NCI-H82 (cell line): ENCODE measurements around the gene E2F1.
A peak's percentile ranks its signal among the peaks of the same experiment; 100 is the strongest.

Experiments used
- DNase-seq: peaks from one replicate; lab custom pipeline; 2025; lab: John Stamatoyannopoulos, UW

E2F1 gene

DNA sequence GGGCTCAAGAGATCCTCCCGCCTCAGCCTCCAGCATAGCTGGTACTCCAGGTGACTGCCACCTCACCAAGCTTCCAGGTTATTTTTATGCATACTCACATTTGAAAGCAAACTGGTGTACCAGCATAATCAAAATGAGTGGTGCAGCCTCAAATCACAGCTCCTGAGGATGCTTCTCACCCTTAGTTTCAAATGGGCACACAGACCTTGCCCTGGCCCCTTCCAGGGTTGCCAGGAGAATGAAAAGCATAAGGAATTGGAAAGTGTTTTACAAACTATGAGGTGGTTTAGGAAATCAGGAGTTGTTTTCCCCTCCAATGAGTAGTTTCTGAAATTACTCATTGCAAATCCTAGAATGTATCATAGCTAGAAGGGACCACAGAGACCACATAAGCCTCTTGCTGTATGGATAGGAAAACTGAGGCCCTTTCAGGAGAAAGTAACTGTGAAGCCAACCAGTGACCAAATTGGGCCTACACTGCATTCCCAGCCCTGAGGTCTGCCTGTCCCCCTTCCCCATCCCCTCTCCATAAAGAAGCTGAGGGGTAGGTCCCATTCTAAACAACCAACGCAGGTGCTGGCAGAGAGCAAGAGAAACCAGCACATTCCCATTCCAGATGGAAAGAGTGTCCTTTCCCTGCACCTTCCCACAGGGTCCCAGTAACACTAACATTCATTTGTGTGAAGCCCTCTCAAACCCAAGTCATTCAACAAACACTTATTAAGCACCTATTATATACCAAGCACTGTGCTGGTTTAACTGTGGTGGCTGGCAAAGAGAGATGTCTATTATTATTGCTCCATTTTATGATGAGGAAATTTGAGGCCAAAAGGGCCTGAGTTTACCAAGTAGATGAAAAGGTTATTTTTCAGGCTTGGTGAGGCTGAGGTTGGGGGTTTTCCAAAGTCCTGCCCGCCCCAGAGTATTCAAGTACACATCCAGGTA is 2.1 kb upstream of the E2F1 start:
- DNase-seq, result no peak

DNA sequence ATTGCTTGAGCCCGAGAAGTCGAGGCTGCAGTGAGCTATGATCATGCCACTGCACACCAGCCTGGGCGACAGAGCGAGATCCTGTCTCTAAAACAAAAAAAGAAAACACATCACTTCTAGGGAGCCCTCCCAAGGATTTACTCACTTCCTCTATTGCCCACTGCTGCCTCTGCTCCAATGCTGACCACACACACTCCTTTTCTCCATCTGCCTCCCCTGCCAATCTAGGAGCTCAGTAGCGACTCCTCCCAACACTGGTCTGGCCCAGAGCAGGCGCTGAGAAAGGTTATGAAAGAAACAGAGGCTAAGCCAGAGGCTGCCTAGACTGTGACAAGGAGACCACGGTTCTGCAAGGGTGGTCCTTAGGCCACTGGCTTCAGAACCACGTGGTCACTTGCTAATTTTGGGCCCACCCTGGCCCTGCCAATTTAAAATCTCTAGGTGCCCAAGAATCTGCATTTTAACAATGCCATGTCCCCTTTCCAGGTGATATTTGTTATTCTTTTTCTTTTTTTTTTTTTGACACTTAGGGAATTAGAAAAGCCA is 1.3 kb upstream of the E2F1 start:
- no peak for DNase-seq

GRCh38 chr20:33686984-33687366 is 790 bp upstream of the E2F1 start:
- peak; percentile 58 for DNase-seq

DNA sequence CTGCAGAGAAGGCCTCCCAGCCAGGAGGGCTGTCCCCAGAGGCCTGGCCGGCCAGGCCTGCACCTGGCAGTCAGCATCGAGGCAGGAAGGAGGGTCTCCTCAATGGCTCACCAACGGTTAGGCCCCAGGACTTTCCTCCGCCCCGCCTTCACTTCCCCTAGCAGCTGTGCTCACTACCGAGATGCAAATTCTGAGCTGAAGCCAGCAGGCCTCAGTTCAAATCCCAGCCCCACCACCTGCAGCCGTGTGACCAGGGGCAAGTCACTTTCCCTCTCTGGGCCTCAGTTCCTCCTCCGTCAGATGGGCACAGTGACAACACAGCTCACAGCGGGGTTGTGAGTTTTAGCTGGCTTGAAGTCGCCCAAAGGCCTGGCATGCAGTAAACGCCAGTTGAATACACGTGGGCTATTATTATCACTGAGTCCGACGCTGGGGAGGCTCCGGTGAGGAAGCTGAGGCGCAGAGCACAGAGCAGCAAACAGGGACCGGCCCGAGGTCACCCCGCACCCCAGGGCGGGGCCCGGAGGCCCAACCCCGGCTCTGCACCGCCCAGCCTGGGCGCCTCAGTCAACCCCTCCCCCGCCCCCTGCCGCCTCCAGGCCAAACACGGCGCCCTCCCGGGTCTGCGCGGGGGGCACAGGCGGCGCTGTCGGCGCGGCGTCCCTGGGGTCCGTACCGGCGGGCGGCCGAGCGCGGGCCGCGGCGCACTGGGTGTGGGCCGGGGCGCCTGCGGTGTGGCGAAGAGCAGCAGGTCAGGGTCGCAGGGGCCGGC is 671 bp downstream of the E2F1 start:
- peak; percentile 67 for DNase-seq

DNA sequence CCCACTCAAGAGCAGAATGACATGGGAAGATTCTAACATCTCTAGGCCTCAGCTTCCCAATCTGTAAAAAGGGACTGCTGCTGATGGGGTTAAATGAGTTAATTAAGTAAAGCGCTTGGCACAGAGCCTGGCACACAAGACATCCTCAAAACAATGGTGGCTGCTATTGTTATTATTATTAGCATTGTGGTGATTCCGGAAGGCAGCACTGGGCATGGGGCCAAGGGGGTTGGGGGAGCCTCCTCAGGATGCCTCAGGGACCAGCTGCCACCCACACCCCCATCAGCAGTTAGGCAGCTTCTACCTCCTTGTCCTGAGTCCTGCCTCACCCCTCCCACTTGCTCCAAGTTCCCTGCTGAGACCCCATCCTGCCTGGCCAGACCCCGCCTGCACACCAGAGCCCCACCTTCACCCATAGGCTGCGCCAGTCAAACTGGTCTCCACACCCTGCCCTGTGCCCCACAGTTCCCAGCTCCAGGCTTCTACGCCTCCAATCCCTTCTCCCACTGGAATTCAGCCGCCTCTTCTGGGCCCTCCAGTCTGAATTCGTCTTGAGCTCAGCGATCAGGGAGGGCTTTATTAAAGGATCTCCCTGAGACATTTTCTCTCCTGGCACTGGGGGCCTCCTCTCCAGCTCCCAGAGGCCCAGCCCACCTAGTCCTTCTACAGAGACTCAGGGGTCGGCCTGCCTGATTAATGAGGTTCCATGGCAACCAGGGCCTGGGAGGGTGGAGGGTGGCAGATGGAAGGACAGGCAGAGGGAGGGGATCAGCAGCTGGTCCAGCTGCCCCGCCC is 1.5 kb downstream of the E2F1 start:
- peak; percentile 97 for DNase-seq

DNA sequence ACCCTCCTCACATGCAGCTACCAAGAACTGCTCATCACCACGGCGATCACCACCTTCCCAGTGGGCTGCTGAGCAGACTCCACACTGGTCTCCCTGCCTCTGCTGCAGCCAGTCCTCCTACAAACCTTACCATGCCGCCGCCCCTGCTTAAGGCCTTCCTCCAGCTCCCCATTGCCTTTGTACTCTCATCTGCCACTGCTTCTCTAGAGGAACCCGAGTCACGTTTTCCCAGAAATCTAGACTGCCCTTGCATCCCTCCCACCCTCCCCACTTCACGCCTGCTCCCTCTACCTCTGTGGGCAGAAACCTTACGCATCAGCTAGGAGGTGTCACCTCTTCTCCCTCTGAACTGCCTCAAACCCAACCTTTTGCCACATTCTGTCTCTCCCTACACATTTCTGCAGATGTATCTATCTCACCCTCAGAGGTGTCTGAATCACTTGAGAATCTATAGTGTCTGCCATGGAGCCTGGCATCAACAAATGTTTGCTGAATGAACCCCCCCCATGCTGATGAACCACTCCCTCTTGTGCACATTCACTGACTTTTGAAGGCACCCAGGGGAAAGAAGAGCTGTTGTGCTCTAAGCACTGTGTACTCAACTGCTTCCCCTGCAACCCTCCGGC is 4.3 kb downstream of the E2F1 start:
- no peak for DNase-seq

DNA sequence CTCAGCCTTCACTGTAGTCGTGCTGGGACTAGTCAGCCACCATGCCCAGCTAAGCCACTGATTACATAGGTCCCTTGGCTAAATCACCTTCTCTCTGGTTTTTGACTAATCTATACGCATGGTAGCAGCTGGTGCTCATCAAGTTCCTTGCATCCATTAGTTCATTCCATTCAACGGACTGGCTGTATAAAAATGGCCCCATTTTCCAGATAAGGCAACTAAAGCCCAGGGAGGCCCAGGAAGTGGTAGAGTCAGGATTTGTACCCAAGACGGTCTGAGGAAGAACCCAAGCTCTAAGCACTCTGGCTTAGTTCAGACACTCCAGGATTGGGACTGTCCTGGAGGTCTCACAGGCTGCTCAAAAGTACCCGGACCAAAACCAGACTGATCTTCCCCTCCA is 4.9 kb downstream of the E2F1 start:
- no peak for DNase-seq

- no peak for DNase-seq
These were observed 5.5 kb downstream of the E2F1 start for GRCh38 chr20:33680686-33681085.

- no peak for DNase-seq
These were observed 6.3 kb downstream of the E2F1 start for GRCh38 chr20:33679758-33680485.

DNA sequence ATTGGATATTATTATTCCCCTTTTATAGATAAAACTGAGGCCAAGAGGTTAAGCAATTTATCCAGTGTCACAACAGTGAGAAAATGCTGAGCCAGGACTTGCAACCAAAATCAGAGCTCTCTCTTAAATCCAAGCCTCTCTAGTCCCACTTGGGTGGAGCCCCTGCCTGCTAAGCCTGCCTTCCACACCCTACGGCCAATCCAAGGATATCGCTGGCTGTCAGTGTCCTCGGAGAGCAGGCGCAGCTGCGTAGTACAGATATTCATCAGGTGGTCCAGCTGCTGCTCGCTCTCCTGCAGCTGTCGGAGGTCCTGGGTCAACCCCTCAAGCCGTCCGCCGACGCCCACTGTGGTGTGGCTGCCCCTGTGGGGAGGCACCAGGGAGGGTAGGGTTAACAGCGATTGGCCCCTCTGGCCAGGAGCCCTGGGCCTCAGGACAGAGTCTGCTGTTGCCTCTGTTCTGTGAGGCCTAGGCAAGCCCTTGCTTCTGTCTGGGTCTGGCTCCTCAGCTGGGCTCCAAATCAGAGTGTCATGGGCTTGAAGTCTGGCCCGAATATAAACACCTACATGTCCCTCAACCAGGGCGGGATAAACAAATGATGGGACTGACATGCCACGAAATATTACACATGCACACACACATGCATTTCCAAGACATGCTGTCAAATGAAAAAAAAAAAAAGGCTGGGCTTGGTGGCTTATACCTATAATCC is 8.0 kb downstream of the E2F1 start:
- DNase-seq, result no peak

DNA sequence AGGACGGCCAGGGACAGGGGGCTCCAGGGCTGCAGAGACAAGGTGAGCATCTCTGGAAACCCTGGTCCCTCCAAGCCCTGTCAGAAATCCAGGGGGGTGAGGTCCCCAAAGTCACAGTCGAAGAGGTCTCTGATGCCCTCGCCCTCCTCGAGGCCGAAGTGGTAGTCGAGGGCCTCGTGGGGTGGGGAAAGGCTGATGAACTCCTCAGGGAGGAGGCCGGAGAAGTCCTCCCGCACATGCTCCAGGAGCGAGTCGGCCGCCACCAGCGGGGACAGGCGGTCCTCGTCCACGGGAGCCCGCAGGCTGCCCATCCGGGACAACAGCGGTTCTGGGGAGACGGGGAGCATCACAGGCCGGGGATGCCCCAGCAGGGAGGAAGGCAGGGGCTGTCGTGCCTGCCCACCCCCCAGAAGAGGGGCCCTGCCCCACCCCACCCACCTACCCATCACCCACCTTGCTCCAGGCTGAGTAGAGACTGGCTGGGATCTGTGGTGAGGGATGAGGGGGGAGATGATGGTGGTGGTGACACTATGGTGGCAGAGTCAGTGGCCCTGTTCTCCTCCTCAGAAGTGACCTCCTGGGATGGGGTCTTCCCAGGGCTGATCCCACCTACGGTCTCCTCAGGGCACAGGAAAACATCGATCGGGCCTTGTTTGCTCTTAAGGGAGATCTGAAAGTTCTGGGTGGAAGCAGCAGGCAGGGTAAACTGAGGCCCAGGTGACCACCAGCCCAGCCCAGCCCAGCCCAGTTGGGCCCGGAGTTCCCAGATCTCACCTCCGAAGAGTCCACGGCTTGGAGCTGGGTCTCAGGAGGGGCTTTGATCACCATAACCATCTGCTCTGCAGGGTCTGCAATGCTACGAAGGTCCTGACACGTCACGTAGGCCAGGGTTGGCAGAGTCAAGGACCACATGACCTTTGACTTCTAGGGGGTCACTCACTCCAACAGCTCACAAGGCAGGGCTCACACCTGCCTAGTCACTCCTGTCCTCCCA is 9.2 kb downstream of the E2F1 start:
- DNase-seq, result no peak

- no peak for DNase-seq
These were observed 10.1 kb downstream of the E2F1 start for GRCh38 chr20:33676121-33676520.

GRCh38 chr20:33675136-33675959 is 10.8 kb downstream of the E2F1 start:
- no peak for DNase-seq

DNA sequence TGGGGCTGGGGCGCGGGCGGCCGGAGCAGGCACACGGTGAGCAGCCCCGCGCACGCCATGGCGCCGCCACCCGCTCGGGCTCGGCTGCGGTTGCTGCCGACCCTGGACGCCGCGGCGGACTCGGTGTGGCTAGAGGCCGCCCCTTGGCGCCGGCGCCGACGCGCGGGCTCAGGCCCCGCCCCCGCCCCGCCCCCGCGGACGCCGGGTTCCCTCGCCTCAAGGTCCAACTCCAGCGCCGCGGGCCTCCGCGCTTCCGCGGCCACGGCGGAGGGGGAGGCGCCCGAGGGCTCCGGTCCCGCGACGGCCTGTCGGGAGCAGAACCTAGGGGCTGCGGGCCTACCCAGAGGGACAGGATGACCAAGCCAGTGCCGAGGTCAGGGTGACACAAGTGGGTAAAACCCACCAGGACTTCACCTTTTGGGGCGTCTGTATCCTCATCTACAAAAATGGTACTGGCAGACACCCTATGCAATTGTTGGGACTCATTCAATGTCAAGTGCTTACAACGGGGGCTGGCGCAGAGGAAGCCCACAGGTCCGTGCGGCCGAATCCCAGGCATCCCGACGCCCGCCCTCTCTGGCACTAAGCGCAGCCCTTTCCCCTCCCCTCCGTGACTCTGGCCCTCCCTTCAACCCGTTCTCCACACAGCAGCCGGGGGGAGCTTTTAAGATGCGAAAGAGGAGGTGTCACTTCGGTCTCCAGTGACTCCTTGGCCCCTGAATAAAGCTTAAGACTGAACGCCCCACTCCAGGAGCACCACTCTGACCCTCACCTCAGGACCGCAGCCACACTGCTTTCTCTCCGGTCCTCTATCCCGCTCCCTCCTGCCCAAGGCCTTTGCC is 11.7 kb downstream of the E2F1 start, which contains the start of gene NECAB3:
Gene NECAB3 (minus strand): TSS at position 135 of the 842 bp plus-strand sequence. CDS start 76 bp downstream, at position 59.
- DNase-seq, result peak; percentile 84

DNA sequence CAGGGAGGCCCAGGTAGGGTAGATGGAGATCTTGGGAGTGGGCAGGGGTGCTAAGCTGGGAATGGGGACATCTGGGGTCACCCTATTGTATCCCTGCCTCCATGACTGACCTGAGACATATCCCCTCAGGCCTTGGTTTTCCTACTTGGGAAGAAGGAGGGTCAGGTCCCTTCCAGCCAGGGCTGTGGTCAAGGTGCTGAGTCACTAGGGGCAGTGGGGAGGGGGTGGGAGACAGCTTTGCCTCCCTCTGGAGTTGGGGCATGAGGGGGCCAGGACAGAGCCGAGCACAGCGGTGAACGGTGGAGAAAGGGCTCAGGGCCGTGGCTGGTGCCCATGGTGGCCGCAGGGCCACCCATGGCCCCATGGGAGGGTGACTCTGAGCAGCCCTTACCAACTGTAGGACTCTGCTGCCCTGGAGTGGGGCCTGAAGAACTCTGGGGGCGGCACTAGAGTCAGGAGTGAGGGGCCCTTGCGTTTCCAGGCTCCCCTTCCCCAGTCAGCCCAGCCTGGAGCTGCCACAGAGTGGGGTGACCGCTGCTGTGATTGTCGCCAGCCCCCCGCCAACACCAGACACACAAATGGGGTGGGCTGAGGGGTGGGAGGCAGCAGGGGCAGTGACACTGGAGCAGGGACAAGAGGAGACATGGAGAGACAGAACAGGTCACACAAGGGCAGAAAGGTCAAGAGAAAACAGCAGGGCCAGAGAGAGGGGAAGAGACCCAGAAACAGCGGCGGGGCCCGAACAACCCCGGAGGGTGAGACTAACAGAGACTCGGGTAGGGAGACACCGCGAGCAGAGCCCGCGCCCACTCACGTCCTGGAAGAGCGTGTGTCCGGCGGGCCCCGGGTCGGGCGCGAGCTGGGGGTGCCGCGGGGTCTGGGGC is 12.5 kb downstream of the E2F1 start:
- DNase-seq, result peak; percentile 51

DNA sequence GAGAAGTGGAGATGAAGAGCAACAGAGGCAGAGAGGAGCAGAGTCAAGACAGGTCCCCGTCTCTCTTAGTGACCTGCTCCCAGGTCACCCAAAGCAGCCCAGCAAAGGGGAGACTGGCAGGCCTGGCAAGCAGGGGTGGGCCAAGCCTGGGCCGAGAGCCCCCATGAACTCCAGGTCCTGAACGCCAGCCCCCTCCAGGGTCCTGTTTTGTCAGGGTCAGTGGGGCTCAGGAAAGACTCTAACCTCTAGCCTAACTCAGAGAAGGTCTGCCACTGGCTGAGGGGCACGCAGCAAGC is 13.1 kb downstream of the E2F1 start:
- no peak for DNase-seq
